NCI-H128 (cell line): Measurements from ENCODE around the gene PGF.

Experiments
- DNase-seq: peaks from one replicate; lab custom pipeline; 2025; ENCODE audit not compliant: unreplicated experiment; lab: John Stamatoyannopoulos, UW

The PGF gene

DNA sequence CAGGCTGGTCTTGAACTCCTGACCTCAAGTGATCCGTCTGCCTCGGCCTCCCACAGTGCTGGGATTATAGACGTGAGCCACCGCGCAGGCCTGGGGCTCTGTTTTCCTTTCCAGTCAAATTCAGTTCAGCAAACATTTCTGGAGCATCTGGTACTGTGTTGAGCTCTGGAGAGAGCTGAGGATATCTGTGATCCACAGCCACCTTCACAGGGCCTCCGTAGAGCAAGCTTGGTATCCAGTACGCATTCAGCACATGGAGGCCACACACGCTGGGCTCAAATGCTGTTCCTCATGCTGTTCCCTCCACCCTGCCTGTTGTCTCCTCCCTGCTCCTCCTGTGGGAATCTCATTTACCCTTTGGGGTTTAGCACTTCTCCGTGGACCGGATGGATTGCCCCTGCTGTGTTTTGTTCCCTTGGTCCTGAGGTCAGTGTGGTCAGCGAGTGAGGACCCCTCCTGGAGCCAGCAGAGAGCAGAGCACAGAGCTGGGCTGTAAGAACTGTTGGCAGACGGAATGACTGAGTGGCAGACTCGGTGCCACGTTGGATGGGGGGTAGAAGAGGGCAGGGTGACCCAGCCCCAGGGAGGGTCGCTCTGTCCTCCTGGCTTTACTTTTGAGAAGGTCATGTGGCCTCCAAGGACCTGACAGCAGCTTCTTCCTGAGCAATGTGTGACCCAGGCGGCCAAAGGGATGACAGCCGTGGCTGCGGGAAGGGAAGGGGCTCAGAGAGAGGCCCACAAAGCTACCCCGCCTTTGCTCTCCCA is 33.2 kb downstream of the PGF start:
- no peak for DNase-seq

DNA sequence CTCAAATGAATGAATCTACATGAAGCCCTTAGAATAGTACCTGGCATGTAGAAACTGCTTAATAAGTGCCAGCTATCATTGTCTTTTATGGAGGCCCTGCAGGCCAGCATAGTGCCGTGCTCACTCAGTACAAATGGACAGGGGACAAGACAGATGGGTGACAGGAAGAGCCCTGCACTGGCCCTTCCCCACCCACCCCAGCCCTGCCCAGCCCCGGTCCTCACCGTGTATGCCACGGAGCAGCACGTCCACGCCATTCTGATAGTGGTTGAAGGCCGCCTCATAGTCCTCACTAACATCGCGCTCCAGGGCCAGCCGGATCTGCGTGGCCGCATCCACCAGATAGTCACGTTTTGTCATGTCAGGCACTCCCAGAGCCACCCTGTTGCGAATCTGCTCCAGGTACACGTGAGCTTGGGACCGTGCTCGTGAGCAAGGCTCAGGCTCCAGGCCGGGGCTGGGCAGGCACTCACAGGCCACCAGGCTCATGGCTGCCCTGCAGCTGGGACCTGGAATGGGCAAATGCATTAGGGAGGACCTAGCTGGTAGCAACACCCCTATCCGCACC is 34.3 kb downstream of the PGF start:
- no peak for DNase-seq

DNA sequence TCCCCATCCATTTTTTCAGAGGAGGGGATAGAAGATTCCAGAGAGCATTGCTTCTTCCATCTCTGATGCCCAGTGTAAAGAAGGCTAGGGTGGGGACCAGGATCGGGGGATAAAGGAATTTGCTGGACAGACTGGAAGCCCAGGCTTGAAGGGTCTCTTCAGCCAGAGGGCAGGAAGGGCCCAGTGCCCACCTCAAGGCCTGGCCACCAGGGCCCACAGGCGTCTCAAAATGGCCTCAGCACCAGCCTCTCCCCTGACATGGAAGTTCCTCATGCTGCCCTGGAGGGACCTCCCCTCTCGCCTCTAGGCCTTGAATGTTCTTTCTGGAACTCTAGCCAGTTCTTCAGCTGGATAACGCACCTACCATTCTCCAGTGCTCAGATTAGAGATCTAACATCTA is 35.1 kb downstream of the PGF start:
- no peak for DNase-seq

DNA sequence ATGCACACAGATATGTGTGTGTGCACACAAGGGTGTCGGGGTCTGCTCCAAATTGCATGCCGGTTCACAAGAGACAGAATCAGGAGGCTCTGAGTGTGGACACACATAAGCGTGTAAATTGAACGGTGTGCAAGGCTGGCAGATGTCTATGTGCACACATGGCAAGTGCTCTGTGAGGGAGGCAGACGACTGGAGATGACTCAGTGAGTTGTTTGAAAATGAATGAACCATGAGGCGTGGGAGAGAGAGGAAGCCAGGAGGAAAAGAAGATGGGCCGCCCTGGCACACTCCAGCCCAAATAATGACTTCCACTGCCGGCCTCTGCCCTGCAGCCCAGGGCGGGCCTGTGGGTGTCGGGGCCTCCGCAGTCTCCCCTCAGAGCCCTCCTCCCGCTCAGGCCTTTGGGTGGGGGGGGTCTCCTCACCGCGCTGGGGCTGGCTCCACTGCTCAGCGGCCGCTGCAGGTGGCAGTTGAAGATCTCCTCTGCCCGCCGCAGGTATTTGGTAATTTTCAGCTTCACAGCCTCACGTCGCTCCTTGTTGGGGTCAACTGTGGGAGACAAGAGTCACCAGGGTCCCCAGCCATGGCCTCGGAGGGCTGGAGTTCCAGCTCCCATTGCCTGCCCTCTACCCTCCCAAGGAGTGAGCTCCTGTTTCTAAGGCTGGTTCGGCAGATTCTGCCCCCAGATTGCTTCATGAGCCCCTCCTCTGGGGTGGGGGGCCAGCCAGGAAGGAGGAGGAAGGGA is 35.8 kb downstream of the PGF start:
- DNase-seq, result no peak

DNA sequence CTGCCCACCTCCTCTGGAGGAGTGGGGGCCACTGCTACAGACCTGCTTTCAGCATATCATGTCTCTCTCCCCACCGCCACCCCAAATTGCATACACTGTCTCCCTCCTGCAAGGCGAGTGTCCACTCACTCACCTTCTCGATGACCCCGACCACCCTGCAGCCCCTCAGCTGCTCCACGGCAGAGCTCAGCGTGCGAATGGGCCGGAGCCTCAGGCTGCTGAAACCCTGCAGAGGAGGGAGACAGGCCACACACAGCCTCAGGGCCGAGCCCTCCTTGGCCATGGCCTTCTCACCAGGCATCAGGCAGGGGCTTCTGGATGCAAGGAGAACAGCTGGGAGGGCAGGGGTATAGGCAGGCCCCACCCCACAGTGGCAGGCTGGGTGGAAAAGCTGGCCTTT is 37.0 kb downstream of the PGF start:
- DNase-seq, result no peak

DNA sequence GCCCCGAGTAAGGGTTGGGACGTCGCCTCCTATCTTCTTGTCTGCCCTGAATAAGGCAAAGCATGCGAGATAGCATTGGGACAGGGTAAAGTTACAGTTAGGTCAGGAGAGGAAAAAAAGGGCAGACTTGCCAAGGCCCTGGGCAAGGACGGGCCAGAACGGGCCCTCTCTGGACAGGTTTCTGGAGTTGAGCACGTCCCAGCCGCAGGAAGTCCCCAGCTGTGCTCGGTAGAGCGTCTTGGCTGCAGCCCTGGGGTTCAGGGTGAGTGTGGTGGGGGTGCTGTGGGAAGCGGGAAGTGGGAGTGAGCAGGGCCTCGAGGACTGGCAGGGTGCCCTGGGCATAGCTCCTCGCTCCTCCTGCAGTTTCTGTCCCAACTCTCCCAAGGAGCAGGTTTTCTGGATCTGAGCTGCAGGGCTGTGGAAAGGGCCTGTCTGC is 37.7 kb downstream of the PGF start:
- DNase-seq, result no peak

DNA sequence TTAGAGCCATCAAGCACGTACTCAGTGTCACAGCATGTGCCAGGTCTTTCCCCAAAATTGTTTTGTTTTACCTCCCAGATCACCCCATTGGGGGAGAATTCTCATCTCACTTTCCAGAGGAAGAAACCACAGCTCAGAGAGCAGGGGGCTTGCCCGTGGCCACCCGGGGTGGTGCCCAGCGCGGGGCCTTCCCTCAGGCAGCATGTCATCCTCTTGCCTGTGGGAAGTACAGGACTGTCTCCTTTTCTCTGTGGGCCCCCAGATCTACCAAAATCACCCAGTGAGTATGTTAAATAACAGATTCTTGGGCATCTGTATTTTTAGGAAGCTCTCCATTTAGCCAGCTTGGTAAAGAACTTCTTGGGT is 38.2 kb downstream of the PGF start:
- no peak for DNase-seq

DNA sequence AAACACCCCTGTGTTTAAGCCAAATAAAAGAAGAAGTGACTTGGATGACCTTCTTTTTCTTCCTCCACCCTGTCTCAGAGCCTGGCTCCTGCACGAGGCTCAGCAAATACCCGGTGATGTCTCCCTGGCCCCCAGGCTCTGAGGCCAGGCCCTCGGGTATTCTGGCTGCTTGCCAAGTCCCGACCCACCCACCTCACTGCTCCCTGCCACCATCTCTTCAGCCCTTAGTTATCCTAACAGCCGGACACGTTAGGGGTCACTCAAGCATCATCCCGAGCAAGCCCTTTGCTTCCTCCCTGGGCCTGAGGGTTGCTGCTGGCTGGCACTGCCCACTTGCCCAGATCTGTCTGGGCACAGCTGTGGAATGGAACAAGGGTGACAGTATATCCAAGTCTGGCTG is 39.6 kb downstream of the PGF start:
- no peak for DNase-seq

DNA sequence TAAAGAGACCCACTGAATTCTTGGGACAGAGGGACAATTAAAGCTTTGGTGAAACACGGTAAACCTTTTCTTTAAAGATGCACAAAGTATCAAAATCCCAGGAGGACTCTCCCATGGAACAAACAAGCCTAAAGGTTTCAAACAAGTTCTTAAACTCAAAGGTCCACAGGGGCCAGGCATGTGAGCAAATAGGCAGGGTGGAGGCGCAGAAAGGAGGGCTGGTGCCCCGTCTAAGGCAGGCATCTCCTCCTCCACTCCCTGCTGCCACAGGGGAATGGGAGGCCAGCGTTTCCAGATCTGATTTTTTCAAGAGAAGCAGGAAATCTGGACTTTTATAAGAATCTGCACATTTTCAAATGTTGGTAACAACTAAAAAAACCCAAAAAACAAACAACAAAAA is 40.0 kb downstream of the PGF start:
- DNase-seq, result no peak

DNA sequence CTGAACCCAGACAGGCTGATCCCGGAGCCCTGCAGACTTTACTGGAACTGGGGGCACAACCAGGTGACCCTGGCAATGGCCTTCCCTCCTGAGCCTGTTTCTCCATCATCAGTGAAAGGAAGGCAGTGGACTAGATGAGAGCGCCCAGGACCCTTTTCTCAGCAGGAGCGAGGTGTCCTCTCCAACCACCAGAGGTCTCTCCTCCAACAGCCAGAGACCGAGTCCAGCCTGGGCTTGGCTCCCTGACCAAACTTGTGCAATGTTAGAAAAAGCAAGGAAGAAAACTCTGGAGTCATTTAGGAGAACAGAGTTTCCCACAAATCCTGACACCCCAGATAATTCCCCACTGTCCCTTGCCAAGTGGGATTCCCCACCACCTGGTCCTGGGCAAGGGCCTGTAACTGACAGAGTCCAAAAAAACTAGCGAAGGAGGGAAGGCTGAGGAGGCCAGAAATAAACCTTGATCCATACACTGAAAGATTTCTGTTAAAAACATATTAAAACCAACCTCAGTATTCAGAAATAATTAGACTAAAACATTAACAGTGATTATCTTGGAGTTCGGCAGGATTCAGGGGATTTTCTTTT is 41.3 kb downstream of the PGF start:
- DNase-seq, result peak; percentile 10

DNA sequence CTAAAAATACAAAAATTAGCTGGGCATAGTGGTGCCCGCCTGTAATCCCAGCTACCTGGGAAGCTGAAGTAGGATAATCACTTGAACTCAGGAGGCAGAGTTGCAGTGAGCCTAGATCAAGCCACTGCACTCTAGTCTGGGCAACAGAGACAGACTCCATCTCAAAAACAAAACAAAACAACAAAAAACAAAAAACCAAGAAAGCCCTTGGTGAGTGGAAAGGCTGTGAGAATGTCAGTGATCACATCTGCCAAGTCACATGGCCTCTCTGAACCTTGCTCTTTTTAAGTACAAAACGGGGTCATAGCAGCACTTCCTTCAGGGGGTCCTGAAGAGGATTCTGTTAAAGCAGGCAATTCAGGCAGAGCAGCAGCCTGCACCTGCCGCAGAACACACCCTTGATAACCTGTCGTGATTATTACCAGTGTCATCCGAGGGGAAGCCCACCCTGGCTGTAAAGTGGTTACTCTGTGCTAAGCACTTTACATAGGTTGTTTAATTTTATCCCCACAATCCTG is 41.9 kb downstream of the PGF start:
- DNase-seq, result no peak

DNA sequence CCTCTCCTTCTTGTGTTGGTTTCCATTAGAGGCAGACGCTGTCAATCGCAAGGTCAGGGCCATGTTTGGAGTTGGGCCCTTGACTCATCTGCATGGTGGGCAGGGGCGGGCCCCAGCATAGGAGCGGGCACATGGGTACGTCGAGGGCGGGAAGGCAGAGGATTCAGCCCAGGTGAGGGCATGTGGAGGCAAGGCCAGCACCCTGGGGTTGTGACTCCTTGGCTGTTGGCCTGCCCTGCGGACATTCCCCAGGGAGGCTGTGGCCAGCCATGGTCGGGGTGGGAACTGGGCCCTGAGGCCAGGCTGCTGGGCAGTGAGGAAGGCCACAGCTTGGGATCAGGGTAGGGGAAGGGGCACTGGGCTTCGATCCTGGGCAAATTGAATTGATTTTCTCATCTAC is 42.6 kb downstream of the PGF start:
- no peak for DNase-seq

DNA sequence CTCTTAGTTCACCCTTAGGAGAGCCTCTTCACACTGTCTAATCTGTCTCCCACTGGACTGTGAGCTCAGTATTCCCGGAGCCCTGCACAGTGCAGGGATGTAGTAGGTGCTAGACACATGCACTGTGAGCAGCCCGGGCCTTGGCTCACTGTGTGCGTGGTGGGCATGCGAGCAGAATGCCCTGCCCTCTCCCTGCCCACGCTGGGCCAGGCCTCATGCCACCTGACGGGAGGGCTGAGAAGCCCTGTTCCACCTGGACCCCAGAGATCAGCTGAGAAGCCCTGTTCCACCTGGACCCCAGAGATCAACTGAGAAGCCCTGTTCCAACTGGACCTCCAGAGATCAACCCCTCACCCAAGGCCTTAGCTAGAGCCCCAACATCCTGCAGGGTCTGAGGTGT is 43.3 kb downstream of the PGF start:
- no peak for DNase-seq

DNA sequence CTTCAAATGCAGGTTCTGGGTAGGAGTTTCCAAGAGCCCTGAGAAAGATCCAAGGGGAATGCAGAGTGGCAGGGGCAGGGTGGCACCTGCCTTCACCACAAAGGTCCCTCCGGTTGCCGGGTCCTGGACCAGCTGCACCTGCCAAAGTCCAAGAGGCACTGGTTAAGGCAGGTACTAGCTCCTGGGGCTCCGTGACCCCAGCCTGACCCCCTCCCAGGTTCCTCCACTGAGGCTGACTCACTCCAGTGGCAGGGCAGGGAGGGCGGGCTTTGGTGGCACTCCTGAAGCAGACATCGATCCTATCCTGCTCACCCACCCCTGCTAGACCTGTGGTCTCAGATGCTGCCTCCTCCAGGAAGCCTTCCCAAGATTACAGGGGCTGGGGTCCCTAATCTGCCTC is 43.7 kb downstream of the PGF start:
- no peak for DNase-seq

DNA sequence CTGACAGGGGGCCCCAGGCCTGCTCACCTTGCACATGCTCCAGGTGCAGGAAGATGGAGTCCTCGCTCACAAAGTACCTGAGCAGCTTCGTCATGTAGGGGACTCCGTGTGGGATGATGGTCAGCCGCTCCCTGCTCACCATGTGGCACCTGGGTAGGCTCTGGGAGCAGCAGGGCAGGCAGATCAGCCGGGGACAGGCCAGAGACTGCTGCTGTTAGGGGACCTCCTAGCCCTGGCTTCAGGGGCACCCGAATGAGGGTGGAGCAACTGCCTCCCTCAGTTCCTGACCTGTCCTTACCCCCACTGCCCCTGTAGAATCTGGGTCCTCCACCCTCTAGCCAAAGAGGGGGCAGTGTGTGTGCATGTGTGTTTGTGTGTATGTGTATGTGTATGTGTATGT is 44.2 kb downstream of the PGF start:
- DNase-seq, result no peak

DNA sequence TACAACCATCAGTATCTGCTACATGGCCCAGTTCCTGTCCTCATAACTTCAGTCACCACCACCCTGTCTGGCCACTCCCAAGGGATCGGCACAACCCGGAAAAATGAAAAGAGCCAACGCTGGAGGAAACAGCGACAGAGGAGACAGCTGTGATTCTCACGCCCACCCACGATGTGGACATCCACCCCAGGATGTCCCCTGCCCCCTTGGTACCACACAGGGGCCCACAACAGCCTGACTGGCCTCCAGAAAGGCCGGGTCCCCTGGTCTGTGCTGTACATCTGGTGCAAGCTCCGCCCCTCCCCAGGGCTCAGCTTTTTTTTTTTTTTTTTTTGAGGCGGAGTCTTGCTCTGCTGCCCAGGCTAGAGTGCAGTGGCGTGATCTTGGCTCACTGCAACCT is 44.8 kb downstream of the PGF start:
- DNase-seq, result no peak

DNA sequence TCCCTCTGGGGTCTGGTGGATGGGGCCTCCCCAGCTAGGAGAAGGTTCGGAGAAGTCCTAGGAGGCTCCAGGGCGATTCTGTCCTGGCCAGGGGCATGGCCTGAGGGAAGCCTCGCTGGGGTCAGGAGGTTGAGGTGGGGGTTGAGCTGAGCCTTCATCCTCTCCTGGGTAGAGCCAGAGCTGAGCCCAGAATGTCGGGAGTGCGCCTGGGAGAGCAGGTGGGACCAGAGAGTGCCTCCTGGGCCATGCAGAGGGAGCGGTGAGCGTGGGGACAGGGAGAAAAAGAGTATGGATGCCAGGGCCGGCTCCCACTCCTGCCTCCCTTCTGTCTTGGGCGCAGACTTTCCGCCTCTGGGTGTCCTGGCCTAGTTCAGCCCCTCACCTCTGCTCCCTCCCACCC is 45.5 kb downstream of the PGF start:
- DNase-seq, result no peak

DNA sequence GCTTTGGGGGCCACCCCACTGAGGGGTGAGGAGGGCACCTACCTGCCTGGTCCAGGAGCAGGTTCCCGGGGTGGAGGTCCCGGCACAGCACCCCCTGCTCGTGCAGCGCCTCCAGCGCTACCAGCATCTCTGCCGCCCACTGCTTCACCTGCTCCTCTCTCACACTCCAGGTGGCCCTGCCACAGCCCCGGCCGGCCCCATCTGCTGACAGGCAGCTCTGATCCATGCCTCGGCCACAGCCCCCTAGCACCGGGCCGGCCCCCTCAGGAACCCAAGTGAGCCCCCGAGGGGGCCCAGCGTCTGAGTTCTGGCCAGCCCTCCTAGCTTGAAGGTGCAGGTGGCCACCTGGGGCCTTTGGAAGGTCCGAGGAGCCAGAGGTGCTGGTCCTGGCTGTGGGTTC is 45.9 kb downstream of the PGF start:
- no peak for DNase-seq

DNA sequence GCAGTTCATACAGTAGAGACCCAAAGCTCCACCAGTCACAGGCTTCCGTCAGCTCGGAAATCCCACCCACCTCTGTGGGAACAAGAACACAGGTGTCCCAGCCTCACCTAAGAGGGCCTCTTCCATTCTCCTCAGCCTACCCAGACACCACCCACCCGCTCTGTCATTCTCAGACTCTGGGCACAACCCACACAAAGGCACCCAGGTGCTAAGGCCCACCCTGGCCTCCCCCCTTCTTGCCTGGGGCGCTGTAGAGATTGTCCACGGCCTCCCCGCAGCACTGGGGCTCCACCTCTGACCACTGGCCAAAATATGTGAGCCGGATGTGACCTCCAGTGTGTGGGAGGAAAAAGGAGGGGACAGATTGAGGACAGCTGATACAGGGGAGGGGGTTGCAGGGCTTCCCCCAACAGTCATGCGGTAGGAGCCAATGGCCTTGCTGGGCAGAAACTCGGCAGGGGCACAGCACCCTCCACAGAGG is 46.5 kb downstream of the PGF start:
- no peak for DNase-seq

DNA sequence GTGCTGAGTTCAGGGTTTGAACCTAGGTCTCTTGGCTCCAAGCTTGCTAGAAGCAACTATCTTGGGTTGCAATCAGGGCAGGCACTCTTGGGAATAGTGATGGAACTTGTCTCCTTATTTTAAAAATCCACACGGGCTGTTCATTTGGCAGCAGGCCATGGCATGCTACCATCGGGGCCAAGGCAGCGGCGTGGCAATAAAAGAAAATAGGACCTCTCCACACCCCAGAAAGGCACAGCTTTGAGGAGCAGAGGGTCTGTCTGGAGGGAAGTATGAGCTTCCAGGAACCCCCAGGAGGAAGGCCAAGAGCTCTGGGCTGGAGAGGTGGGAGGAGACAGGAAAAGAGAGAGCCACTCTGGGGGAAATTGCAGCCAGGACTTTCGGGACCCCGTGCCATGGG is 47.7 kb downstream of the PGF start:
- DNase-seq, result no peak

DNA sequence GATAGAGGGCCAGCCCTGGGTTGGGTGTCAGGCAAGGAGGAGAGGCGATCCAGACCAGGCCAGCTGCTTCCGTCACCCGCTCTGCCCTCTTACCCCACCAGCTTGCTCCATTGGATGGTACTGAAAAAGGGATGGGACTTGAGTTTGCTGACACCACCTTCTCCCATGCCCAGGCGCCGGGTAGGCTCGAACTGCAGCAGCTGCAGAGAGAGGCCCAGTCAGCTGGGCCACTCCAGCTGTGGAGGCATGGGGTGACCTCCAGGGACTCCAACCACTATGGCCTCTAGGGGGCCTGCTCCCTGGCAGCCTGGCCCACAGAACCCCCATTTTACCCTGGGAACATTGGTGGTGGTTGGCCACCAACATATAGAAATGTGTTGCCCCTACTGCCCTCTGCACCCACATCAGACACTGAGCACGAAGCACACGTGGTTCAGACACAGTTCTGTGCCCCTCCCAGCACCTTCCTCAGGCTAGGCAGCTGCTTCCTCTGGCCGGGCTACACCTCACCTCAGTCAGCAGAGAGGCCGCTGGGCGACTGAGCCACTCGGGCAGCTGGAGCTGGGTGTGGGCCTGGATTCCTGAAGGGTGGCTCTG is 48.4 kb downstream of the PGF start:
- no peak for DNase-seq
